ENCODE data around the gene TCP1. TPM values are rescaled to one million over a fixed set of nuclear protein-coding genes. Genes with fewer than 3 reads are reported as not detected.
A peak's percentile ranks its signal among the peaks of the same experiment; 100 is the strongest.

Gene TCP1
- total and polyA plus RNA-seq, 2 of the 13 experiments (the other 11 are each of a cell fraction or from before 2014, with no cell fraction given), result 116 to 553 TPM

DNA sequence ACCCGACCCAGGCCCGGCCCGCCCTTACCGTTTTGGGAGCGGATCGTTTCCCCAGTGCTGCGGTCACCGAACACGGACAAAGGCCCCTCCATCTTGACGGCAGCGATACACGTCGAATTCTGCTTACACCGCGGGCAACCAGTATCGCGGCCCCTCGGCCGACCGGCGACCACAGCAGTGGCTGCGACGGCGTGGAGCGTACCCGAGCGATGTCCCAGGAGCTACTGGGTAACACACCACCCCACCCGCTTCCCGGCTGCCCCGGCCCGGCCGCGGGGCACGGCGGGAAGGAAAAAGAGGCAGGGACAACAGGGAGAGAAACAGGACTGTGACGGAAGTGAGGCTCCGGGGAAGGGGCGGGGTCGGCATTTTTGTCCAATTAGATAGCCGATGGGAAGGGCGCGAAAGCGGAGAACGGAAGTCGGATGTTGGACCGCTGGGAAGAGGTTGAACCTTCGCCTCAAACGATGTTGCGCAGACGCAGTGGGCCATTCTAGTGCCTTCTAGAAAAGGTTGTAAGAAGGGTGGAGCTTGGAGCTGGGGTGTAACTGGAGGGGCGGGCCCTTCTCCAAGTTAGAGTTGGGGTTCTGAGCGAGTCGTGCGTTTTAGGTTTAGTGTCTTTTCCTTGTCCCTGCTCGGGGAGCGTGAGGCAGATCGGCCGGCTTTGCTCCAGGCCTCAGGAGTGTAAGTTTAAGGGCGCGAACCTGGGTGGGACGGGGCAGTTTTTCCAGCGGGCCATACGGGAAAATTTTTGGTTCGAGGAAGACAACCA is at the start of gene TCP1 (continued):
- TF ChIP-seq ZNF710 (CRISPR knock-in tag; IDR thresholded peaks at IDR 0.05; ENCODE audit: borderline replicate concordance) (peak; percentile 66; the same call in 1 of the 2 replicates), TGIF2 (CRISPR knock-in tag; IDR thresholded peaks at IDR 0.05) (peak; percentile 92), ARNT2 (CRISPR knock-in tag; IDR thresholded peaks at IDR 0.05; ENCODE audit: low read depth) (peak; percentile 68; the same call in 1 of the 2 replicates), E2F1 (CRISPR knock-in tag; IDR thresholded peaks at IDR 0.05) (peak; percentile 100), ZNF235 (CRISPR knock-in tag; IDR thresholded peaks at IDR 0.05; ENCODE audit: borderline replicate concordance) (peak; percentile 77; the same call in 1 of the 2 replicates), ZNF788 (CRISPR knock-in tag; IDR thresholded peaks at IDR 0.05; ENCODE audit: borderline replicate concordance) (peak; percentile 78; the same call in 1 of the 2 replicates), ZNF776 (CRISPR knock-in tag; IDR thresholded peaks at IDR 0.05) (peak; percentile 91), CBFB (CRISPR knock-in tag; IDR thresholded peaks at IDR 0.05) (peak; percentile 69), KAT8 (CRISPR knock-in tag; IDR thresholded peaks at IDR 0.05) (peak; percentile 91), ZNF878 (CRISPR knock-in tag; IDR thresholded peaks at IDR 0.05) (no peak; the same call in 1 of the 2 replicates), ZGPAT (CRISPR knock-in tag; IDR thresholded peaks at IDR 0.05) (peak; percentile 82), ZNF766 (CRISPR knock-in tag; IDR thresholded peaks at IDR 0.05; ENCODE audit: borderline replicate concordance) (peak; percentile 46; the same call in 1 of the 2 replicates), ZNF598 (CRISPR knock-in tag; IDR thresholded peaks at IDR 0.05; ENCODE audit: borderline replicate concordance) (peak; percentile 75), ZNF7 (CRISPR knock-in tag; IDR thresholded peaks at IDR 0.05) (no peak), GLMP (CRISPR knock-in tag; IDR thresholded peaks at IDR 0.05; ENCODE audit: borderline replicate concordance) (no peak), ZKSCAN1 (IDR thresholded peaks at IDR 0.05; ENCODE audit: low read length) (no peak), GFI1 (CRISPR knock-in tag; IDR thresholded peaks at IDR 0.05; ENCODE audit: borderline replicate concordance) (peak; percentile 74; the same call in 1 of the 2 replicates), IRX3 (CRISPR knock-in tag; IDR thresholded peaks at IDR 0.05; ENCODE audit: borderline replicate concordance, low read depth) (peak; percentile 75)
- TF ChIP-seq, protein P1, sequence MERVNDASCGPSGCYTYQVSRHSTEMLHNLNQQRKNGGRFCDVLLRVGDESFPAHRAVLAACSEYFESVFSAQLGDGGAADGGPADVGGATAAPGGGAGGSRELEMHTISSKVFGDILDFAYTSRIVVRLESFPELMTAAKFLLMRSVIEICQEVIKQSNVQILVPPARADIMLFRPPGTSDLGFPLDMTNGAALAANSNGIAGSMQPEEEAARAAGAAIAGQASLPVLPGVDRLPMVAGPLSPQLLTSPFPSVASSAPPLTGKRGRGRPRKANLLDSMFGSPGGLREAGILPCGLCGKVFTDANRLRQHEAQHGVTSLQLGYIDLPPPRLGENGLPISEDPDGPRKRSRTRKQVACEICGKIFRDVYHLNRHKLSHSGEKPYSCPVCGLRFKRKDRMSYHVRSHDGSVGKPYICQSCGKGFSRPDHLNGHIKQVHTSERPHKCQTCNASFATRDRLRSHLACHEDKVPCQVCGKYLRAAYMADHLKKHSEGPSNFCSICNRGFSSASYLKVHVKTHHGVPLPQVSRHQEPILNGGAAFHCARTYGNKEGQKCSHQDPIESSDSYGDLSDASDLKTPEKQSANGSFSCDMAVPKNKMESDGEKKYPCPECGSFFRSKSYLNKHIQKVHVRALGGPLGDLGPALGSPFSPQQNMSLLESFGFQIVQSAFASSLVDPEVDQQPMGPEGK (CRISPR knock-in tag; IDR thresholded peaks at IDR 0.05), result peak; percentile 83
- TF ChIP-seq, protein P2, sequence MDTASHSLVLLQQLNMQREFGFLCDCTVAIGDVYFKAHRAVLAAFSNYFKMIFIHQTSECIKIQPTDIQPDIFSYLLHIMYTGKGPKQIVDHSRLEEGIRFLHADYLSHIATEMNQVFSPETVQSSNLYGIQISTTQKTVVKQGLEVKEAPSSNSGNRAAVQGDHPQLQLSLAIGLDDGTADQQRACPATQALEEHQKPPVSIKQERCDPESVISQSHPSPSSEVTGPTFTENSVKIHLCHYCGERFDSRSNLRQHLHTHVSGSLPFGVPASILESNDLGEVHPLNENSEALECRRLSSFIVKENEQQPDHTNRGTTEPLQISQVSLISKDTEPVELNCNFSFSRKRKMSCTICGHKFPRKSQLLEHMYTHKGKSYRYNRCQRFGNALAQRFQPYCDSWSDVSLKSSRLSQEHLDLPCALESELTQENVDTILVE (CRISPR knock-in tag; IDR thresholded peaks at IDR 0.05), result peak; percentile 92

Measured in HepG2 (cell line).